Endodermal cell (in vitro differentiated cells): ENCODE data around the gene C19orf47. TPM values are rescaled to one million over a fixed set of nuclear protein-coding genes. Genes with fewer than 3 reads are reported as not detected.

ENCODE experiments used
- DNase-seq: peaks from one replicate; pipeline ENCODE4 v3.0.0-alpha.2; 2017
- H3K27ac ChIP-seq: 2 replicates; pipeline ENCODE4 v1.5.1; 2013; ENCODE audit warnings: mild to moderate bottlenecking, low read depth, low read length, moderate library complexity
- H3K27me3 ChIP-seq: 2 replicates; pipeline ENCODE4 v1.6.1; 2013; ENCODE audit warnings: mild to moderate bottlenecking, low read length, moderate library complexity; ENCODE audit not compliant: insufficient read depth, control insufficient read depth, poor library complexity, severe bottlenecking
- H3K36me3 ChIP-seq: 2 replicates; pipeline ENCODE4 v1.7.0; 2013; ENCODE audit warnings: mild to moderate bottlenecking, low read length, moderate library complexity; ENCODE audit not compliant: control insufficient read depth, insufficient read depth
- H3K4me1 ChIP-seq: one replicate; pipeline ENCODE4 v1.7.0; 2013; ENCODE audit warnings: low read length; ENCODE audit not compliant: control insufficient read depth, insufficient read depth
- H3K4me3 ChIP-seq: 2 replicates; pipeline ENCODE4 v1.5.1; 2013; ENCODE audit warnings: mild to moderate bottlenecking, low read length, moderate library complexity
- H3K9ac ChIP-seq: 2 replicates; pipeline ENCODE4 v1.6.1; 2013; ENCODE audit warnings: mild to moderate bottlenecking, low read length, moderate library complexity; ENCODE audit not compliant: poor library complexity, severe bottlenecking; ENCODE audit errors: extremely low read depth
- H3K9me3 ChIP-seq: 2 replicates; pipeline ENCODE4 v1.6.1; 2013; ENCODE audit warnings: mild to moderate bottlenecking, low read length, moderate library complexity; ENCODE audit not compliant: control insufficient read depth
- H3K27ac Mint-ChIP-seq: 2 replicates; pipeline ENCODE4 v1.8.0; 2020; ENCODE audit warnings: mixed read lengths
- H3K27me3 Mint-ChIP-seq: 2 replicates; pipeline ENCODE4 v1.8.0; 2021; ENCODE audit warnings: mild to moderate bottlenecking, mixed read lengths; ENCODE audit not compliant: insufficient read depth
- H3K36me3 Mint-ChIP-seq: 2 replicates; pipeline ENCODE4 v1.8.0; 2020; ENCODE audit warnings: low read depth, mixed read lengths
- H3K4me1 Mint-ChIP-seq: 2 replicates; pipeline ENCODE4 v1.8.0; 2020; ENCODE audit warnings: mixed read lengths
- H3K4me3 Mint-ChIP-seq: 2 replicates; pipeline ENCODE4 v1.8.0; 2020; ENCODE audit warnings: mild to moderate bottlenecking, moderate library complexity, mixed read lengths
- H3K9me3 Mint-ChIP-seq: 2 replicates; pipeline ENCODE4 v1.8.0; 2020; ENCODE audit warnings: mild to moderate bottlenecking, mixed read lengths
- WGBS, 2 experiments: methylation state at CpG; one replicate each; pipeline versions ENCODE4 v1.1.5 to v1.1.7; 2013; ENCODE audit warnings: missing lambda C conversion rate in 2 of 2, mixed read lengths in 1 of 2; ENCODE audit not compliant: insufficient coverage in 1 of 2, insufficient read length in 1 of 2; 5-methylcytosine and 5-hydroxymethylcytosine counted together
- total RNA-seq, 2 donors: library from RNA; stranded (reverse); fragmentation: NEBNext Ultra II Directional in 1 of 2; extraction: Animal tissue kit (Norgen Biotek cat#: 25700) in 1 of 2; gene quantifications; 2 replicates in 1 of 2; 3 replicates in 1 of 2; pipeline ENCODE4 v1.2.1, GENCODE V29; 2021
- TF ChIP-seq, protein P1 (sequence below): fragments of 200-600 bp; sonication (generic); conservative IDR thresholded peaks from 2 replicates; pipeline ENCODE4 v1.5.0; 2021; ENCODE audit warnings: antibody characterized with exemption, mild to moderate bottlenecking

The C19orf47 gene
- total RNA-seq, 2 donors from 2014 or later, result 15.6 to 18.1 TPM

DNA sequence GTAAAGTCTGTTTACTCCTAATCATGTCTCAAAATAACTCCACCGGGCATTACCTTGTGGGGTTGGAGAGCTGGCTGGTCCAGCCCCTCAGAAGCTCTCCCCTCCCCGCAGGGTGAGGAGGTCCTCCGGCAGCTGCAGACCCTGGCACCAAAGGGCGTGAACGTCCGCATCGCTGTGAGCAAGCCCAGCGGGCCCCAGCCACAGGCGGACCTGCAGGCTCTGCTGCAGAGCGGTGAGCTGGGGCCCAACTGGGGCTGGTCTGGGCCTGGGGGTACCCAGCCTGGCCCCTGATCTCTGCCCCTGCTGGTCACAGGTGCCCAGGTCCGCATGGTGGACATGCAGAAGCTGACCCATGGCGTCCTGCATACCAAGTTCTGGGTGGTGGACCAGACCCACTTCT is 21.6 kb upstream of the C19orf47 start:
- peaks cover 51% of the 10 kb centered on the region for H3K36me3 ChIP-seq
- Mint-ChIP-seq H3K9me3 (no peaks in the 10 kb centered on the region), H3K36me3 (peaks cover 50% of the 10 kb centered on the region), H3K27ac (no peak overlapping the region), H3K4me1 (peaks cover 4% of the 10 kb centered on the region), H3K4me3 (no peak overlapping the region), H3K27me3 (peaks cover 4% of the 10 kb centered on the region)
- H3K27ac ChIP-seq, result no peak overlapping the region
- DNase-seq, result no peak
- H3K4me3 ChIP-seq, result no peak overlapping the region
- no peaks in the 10 kb centered on the region for H3K9me3 ChIP-seq
- 96 to 100% methylated on average over 11 to 12 of the region's 12 CpGs for WGBS, 2 experiments
- no peak overlapping the region for H3K9ac ChIP-seq
- H3K4me1 ChIP-seq, result no peaks in the 10 kb centered on the region
- TF ChIP-seq, protein P1, sequence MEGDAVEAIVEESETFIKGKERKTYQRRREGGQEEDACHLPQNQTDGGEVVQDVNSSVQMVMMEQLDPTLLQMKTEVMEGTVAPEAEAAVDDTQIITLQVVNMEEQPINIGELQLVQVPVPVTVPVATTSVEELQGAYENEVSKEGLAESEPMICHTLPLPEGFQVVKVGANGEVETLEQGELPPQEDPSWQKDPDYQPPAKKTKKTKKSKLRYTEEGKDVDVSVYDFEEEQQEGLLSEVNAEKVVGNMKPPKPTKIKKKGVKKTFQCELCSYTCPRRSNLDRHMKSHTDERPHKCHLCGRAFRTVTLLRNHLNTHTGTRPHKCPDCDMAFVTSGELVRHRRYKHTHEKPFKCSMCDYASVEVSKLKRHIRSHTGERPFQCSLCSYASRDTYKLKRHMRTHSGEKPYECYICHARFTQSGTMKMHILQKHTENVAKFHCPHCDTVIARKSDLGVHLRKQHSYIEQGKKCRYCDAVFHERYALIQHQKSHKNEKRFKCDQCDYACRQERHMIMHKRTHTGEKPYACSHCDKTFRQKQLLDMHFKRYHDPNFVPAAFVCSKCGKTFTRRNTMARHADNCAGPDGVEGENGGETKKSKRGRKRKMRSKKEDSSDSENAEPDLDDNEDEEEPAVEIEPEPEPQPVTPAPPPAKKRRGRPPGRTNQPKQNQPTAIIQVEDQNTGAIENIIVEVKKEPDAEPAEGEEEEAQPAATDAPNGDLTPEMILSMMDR, result no peak
- no peaks in the 10 kb centered on the region for H3K27me3 ChIP-seq

DNA sequence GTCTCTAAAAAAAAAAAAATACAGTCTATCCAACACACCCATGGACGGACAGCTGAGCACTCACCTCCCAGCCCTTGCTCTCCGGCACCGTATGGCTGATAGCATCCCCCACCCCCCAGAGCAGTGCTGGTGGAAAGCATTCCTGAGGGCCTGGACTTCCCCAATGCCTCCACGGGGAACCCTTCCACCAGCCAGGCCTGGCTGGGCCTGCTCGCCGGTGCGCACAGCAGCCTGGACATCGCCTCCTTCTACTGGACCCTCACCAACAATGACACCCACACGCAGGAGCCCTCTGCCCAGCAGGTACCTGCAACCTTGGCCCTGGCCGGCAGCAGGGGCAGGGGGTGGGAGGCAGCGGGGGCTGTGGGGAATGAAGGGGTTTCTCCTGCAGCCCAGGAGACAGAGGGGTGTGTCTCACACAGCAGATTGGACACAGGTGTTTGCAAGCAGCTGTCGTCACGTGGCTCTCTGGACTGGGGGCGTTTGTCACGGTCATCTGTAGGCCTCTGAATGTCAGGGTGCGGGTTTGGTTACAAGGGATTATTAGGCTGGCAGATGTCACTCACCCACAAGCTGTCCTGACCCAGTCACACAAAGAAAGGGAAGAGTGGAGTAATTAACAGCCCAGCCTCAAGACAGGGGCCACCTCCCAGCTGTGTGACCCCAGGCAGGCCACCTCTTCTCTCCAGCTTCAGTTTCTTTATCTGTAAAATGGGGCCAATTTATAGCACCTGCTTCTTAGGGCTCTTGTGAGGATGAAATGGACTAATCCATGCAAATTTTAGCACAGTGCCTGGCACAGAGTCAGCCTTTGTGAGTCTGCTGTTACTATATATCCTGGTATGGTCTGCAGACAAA is 19.6 kb upstream of the C19orf47 start:
- Mint-ChIP-seq H3K4me3 (no peak overlapping the region), H3K36me3 (peaks cover 34% of the 10 kb centered on the region), H3K4me1 (peaks cover 4% of the 10 kb centered on the region), H3K27ac (no peak overlapping the region), H3K9me3 (no peaks in the 10 kb centered on the region), H3K27me3 (peaks cover 5% of the 10 kb centered on the region)
- WGBS, 2 experiments, result 92 to 100% methylated on average over 6 to 16 of the region's 16 CpGs
- TF ChIP-seq, protein P1, result no peak
- H3K4me3 ChIP-seq, result no peak overlapping the region
- no peaks in the 10 kb centered on the region for H3K4me1 ChIP-seq
- H3K36me3 ChIP-seq, result peaks cover 40% of the 10 kb centered on the region
- H3K27me3 ChIP-seq, result no peaks in the 10 kb centered on the region
- DNase-seq, result no peak
- H3K9me3 ChIP-seq, result no peaks in the 10 kb centered on the region
- H3K9ac ChIP-seq, result no peak overlapping the region
- no peak overlapping the region for H3K27ac ChIP-seq

DNA sequence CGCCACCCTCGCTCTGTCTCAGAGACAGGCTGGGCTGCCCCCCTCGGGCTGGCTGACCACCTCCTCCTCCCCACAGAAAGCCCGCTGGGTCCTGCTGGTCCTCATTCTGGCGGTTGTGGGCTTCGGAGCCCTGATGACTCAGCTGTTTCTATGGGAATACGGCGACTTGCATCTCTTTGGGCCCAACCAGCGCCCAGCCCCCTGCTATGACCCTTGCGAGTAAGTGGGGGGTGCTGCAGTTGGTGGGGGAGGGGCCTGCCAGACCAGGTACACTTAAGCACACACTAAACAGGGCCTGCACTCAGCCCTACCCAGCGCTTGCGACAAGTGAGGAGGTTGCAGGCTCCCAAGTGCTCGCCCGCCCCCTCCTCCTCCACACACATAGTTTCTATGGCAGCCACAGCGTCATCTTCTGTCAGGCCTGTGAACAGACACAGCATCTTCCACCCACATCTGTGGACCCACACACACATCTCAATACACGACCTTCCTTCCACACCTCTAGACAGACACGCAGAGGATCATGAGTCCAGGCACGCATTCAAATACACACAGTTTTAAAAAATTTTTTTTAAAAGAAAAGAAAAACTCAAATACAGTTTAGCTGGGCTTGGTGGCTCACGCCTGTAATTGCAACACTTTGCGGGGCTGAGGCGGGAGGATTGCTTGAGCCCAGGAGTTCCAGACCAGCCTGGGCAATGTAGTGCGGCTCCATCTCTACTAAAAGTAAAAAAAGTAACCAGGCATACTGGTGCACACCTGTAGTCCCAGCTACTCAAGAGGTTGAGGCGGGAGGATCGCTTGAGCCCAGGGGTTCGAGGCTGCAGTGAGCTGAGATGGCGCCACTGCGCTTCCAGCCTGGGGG is 18.7 kb upstream of the C19orf47 start:
- peaks cover 37% of the 10 kb centered on the region for H3K36me3 ChIP-seq
- peak overlapping the region; percentile 66 for H3K9ac ChIP-seq
- no peaks in the 10 kb centered on the region for H3K9me3 Mint-ChIP-seq

More for the DNA sequence above, 18.7 kb upstream of the C19orf47 start:
- TF ChIP-seq, protein P1, result peak; percentile 47
- peaks cover 32% of the 10 kb centered on the region for H3K36me3 Mint-ChIP-seq
- H3K4me1 Mint-ChIP-seq, result peaks cover 4% of the 10 kb centered on the region
- Histone ChIP-seq H3K27me3 (no peaks in the 10 kb centered on the region), H3K9me3 (no peaks in the 10 kb centered on the region), H3K4me3 (peak overlapping the region; percentile 86), H3K27ac (peak overlapping the region; percentile 70), H3K4me1 (no peaks in the 10 kb centered on the region)
- DNase-seq, result peak; percentile 88
- H3K27me3 Mint-ChIP-seq, result peaks cover 5% of the 10 kb centered on the region
- H3K27ac Mint-ChIP-seq, result peak overlapping the region; percentile 70
- peak overlapping the region; percentile 61 for H3K4me3 Mint-ChIP-seq
- whole genome bisulfite sequencing, 2 experiments, result 48 to 59% methylated on average over 14 to 27 of the region's 27 CpGs
